ENCODE data around the gene TGFBR2.

DNA sequence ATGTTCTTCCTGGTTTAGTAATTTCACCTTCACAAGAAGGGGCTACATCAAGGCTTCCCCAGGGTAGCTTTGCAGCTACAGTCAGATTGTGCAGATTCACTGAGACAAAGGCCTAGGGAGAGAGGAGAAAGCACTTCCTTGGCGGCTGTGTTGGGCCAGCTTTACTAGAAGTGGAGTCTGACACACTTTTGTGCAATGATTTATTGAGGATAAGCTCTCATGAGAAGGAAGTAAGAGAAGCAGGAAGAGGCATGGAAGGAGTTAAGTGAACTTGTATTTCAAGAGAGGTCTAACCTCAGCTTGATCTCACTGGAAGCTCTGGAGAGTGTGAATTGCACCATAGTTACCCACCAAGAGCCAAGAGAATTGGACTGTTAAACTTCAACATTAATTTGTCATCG, 78.9 kb downstream of the TGFBR2 start:
- no peak for TF ChIP-seq FOXM1 (IDR thresholded peaks at IDR 0.05; ENCODE audit: borderline replicate concordance, low read depth)
- no peak for TF ChIP-seq TAF1 (IDR thresholded peaks at IDR 0.05; ENCODE audit: low read depth)
- TF ChIP-seq, protein P1, sequence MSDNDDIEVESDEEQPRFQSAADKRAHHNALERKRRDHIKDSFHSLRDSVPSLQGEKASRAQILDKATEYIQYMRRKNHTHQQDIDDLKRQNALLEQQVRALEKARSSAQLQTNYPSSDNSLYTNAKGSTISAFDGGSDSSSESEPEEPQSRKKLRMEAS (IDR thresholded peaks at IDR 0.05): no peak
- TF ChIP-seq RAD21 (IDR thresholded peaks at IDR 0.05; ENCODE audit: low read depth): no peak
